Prostate gland (tissue), 2 donors: ENCODE measurements around the gene MED13. TPM values are rescaled to one million over a fixed set of nuclear protein-coding genes. Genes with fewer than 3 reads are reported as not detected.
"Not testable (repeated sequence)": the region's sequence is repeated elsewhere in the genome, so short reads cannot be mapped to it uniquely, and the experiment has no call there.

ENCODE experiments used
- DNase-seq: peaks from one replicate; pipeline ENCODE4 v3.0.0-alpha.2; 2019; ENCODE audit warnings: low spot score
- H3K27ac ChIP-seq, 2 donors: fragments of 200-600 bp; sonication (generic); 2 replicates each; pipeline ENCODE4 v1.5.1; 2017 to 2019
- H3K27me3 ChIP-seq: fragments of 200-600 bp; sonication (generic); replicated peaks from 2 replicates; pipeline ENCODE4 v1.5.1; 2019; ENCODE audit not compliant: insufficient read depth
- H3K36me3 ChIP-seq, 2 donors: fragments of 200-600 bp; sonication (generic); 1 replicate in 1 of 2; 2 replicates in 1 of 2; pipeline versions ENCODE4 v1.5.1 to v1.8.1; 2017 to 2019
- H3K4me1 ChIP-seq: fragments of 200-600 bp; sonication (generic); replicated peaks from 2 replicates; pipeline ENCODE4 v1.5.1; 2019
- H3K4me3 ChIP-seq, 2 donors: fragments of 200-600 bp; sonication (generic); 2 replicates each; pipeline ENCODE4 v1.5.1; 2017 to 2019
- H3K9me3 ChIP-seq: fragments of 200-600 bp; sonication (generic); 2 replicates; pipeline ENCODE4 v1.5.1; 2017
- CTCF ChIP-seq, 4 experiments: fragments of 200-600 bp in 2 of 4; fragments of 450-650 bp in 2 of 4; sonication (generic) in 2 of 4; IDR thresholded peaks; 1 replicate in 3 of 4; 2 replicates in 1 of 4; pipeline ENCODE4 v1.5.1; 2016 to 2019; ENCODE audit warnings: antibody characterized with exemption in 4 of 4, mild to moderate bottlenecking in 2 of 4, moderate library complexity in 2 of 4
- POLR2A ChIP-seq: fragments of 450-650 bp; IDR thresholded peaks from one replicate; pipeline ENCODE4 v1.6.1; 2016; ENCODE audit warnings: antibody characterized with exemption, mild to moderate bottlenecking
- POLR2AphosphoS5 ChIP-seq: sonication (generic); formaldehyde crosslinking; IDR thresholded peaks from one replicate; pipeline ENCODE4 v1.6.1; 2017; ENCODE audit warnings: antibody characterized with exemption
- WGBS: methylation state at CpG from one replicate; pipeline ENCODE4 v1.1.5; 2018; 5-methylcytosine and 5-hydroxymethylcytosine counted together
- intact Hi-C: fragments of 100-400 bp; cut with DNase I; formaldehyde crosslinking; loops from one replicate; pipeline ENCODE4 v1.14.2; 2022
- total RNA-seq, 2 donors: library from RNA; depleted of rRNA; stranded (reverse); fragments of >200 nt; gene quantifications; one replicate each; pipeline ENCODE4 v1.1.0, GENCODE V29; 2016

Gene MED13
- total RNA-seq, 2 donors from 2014 or later = 45.4 to 72.1 TPM

- no peaks in the 10 kb centered on the region for H3K36me3 ChIP-seq
Observed at GRCh38 chr17:61897548-61898180, 167.4 kb downstream of the MED13 start.

GRCh38 chr17:61895391-61895790, 169.7 kb downstream of the MED13 start:
- Histone ChIP-seq H3K9me3 (no peaks in the 10 kb centered on the region), H3K27me3 (no peaks in the 10 kb centered on the region), H3K27ac (no peak overlapping the region), H3K4me3 (no peak overlapping the region), H3K4me1 (no peaks in the 10 kb centered on the region), H3K36me3 (no peaks in the 10 kb centered on the region)
- intact Hi-C loops = no loop called here
- DNase-seq = no peak
- WGBS = 35% methylated on average over 2 of the region's 2 CpGs
- TF ChIP-seq POLR2A = no peak
- TF ChIP-seq POLR2AphosphoS5 = no peak
- no peak for TF ChIP-seq CTCF (IDR thresholded peaks at IDR 0.05)

More at GRCh38 chr17:61897548-61898180, 167.4 kb downstream of the MED13 start:
- H3K27ac ChIP-seq = no peak overlapping the region
- TF ChIP-seq POLR2A = no peak
- WGBS = 97% methylated on average over 2 of the region's 2 CpGs
- H3K9me3 ChIP-seq = no peaks in the 10 kb centered on the region
- H3K4me3 ChIP-seq = no peak overlapping the region
- DNase-seq = no peak
- intact Hi-C loops = no loop called here
- no peaks in the 10 kb centered on the region for H3K4me1 ChIP-seq
- no peaks in the 10 kb centered on the region for H3K27me3 ChIP-seq

DNA sequence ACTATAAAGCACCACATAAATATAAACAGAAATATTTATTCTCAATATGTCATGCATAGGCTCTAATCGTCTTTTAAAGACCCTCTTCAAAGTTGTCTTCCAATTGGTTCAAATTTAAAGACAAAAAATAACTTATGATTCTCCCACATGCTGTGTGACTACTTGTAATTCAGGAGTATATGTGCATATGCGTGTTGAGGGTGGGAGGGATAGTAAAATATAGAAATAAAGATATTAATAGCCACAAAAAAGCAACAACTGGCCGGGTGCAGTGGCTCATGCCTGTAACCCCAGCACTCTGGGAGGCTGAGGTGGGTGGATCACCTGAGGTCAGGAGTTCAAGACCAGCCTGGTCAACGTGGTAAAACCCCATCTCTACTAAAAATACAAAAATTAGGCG, 170.8 kb downstream of the MED13 start:
- DNase-seq, H3K9me3 ChIP-seq, H3K4me1 ChIP-seq, H3K27ac ChIP-seq, H3K36me3 ChIP-seq, H3K4me3 ChIP-seq, intact Hi-C loops, H3K27me3 ChIP-seq: not testable (repeated sequence)
- WGBS = 89% methylated on average over 5 of the region's 5 CpGs

Other genes starting within 250 kb of the MED13 start
- gene BRIP1, start 201.8 kb downstream of the MED13 start, total RNA-seq = 1 to 10 TPM; 1.3 to 3.9 TPM
- 10 to 100 TPM; 11.7 to 21.9 TPM for gene INTS2, start 137.3 kb downstream of the MED13 start, total RNA-seq